NCI-H82 treated with DMSO at 0.1 percent for 48 hours (cell line): ENCODE measurements around the gene TP53I11.
A peak's percentile ranks its signal among the peaks of the same experiment; 100 is the strongest.

Experiments used
- DNase-seq: peaks from one replicate; lab custom pipeline; 2025; ENCODE audit not compliant: unreplicated experiment; lab: John Stamatoyannopoulos, UW

TP53I11 gene

DNA sequence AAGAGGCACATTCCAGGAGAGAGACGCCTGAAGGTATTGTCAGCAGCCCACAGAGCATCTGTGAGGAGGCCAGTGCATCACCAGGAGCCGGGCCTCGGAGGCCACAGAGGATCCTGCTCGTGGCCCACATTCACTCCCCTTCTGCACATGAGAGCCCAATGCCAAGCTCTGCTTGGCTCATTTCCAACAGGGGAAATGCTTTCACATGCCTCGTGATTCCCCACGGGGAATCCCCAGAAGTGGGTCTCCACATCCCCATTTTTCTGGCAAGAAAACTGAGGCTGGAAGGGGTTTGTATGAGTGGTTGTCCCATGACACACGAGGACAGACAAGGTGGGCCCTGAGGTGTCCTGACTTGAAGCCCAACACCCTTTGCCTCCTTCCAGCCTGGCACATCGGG, 34.4 kb downstream of the TP53I11 start:
- DNase-seq: no peak

DNA sequence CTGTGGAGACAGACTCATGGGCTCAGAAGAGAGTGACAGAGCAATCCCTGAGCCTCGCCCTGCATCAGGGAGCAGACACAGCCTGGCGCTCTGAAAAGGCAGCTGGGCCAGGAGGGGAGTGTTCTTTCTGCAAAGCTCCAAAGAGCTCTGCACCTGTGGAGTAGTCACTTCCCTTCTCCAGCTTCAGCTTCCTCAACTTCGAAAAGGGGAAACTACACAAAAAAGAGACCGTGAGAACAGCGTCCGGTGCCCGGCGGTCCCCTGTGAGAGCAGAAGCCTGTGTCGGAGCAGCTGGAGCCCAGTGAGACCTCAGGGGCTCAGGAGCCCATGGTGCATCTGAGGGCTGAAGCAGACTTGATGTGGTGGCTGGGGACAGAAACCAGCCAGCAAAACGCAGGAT, 35.1 kb downstream of the TP53I11 start:
- DNase-seq: no peak

DNA sequence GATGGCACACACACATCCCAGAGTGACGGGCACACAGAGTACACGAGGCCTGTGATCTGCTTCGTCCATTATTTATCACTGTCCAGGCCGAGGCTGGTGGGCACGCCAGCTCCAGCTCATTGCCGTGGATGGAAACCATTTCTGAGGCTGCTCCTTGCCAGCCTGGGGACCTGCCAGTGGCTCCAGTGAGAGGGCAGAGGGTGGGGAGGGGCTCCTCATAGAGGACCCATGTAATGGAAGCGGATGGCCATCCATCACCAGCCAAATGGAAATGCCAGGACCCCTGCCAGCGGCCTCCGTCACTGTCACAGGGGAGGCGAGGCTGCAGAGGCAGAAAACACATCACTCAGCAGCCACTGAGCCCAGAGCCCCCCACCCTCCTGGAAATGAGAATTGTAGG, 35.7 kb downstream of the TP53I11 start:
- no peak for DNase-seq

DNA sequence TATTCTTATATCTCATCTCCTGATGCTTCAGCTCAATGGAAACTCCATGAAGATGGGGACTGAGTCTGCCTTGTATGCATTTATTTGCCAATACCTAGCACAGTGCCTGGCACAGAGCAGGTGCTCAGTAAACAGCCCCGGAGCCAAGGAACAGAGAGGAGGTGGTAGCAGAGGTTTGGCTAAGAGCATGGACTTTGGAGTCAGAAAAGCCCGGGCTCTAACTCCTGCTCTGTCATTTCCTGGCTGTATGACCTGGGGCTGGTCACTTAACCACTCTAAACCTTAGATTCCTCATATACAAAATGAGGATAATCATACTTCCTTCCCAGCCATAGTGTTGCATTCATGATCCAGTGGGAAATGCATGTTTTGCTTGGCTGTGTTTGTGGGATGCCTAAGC, 36.6 kb downstream of the TP53I11 start:
- DNase-seq: no peak

DNA sequence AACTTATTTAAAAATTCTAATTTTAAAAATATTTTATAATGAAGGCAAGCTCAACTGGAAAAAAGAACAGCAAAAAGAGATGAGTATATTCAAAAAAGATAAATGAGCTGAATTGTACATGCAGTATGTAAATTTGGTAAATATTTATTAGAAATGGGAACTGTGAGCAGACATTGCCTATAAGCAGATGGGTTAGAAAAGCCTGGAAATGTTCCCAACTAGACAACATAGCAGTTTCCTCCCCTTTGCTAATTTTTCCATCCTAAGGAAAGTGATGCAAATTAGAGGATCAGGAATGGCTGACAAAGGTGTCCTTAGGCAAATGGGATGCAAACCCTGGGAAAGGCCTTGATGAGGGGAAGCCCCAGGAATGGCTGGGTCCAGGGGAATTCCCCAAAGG, 37.2 kb downstream of the TP53I11 start:
- DNase-seq: no peak

DNA sequence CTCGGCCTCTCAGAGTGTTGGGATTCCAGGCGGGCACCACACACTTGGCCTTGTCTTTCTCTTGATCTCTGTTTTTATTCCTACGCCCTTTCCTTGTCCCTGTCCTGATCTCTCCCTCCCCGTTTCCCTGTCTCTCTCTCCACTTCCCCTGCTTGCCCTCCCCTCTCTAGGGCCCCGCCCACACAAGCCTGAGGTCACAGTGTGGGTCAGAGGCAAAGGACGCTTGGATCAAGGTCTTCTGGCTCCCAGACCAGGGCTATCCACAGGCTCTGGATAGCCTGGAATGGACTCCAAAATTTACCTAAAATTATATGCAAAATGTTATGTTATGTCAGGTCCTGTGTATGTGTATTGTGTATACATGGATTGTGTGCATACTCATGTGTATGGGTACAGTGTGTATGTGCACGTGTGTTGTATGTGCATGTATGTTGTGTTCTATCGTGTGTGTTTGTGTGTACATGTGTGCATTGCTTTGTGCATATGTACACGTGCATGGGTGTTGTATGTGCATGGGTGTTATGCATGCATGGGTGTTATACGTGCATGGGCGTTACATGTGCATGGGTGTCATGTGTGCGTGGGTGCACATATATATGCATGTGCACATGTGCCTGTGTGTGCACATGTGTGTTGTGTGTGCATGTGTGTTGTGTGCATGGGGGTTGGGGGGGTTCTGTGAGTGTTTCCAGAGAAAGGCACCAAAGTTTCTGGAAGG, 38.3 kb downstream of the TP53I11 start:
- no peak for DNase-seq

DNA sequence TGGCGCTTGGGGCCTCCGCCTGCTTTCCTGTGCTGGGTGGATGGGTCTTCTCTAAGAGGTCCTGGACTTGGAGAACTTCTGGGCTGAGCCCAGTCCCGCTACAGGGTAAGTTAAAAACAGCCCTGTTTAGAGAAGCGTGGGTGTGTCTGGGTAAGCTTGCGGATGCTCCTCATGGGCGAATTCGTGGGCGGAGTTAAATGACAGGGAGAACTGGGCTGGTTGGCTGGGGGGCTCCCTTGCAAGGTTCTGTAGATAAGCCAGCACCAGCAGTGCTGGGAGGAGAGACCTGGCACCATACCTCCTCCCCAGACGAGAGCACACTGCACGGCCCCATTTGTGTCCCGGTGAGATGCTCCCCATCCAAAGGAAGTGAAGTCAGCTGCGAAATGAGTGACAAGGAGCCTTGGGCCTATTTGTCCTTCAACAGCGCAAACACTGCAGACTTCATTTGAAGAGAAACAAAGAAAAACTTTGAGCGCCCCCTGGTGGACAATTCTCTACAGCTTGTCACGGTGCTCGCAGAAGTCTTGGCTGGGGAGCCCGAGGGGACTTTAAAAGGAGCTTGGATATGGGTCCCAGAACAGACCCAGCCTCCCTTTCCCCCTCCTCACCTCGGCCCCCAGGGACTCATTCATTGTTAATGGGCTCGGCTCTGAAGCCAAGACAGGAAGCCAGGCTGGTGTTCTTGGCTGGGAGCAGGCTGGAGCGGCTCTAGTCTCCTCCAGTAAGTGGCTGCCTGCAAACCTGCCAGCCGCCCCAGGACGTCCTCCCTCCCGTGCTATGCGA, 39.5 kb downstream of the TP53I11 start:
- peak; percentile 44 for DNase-seq

DNA sequence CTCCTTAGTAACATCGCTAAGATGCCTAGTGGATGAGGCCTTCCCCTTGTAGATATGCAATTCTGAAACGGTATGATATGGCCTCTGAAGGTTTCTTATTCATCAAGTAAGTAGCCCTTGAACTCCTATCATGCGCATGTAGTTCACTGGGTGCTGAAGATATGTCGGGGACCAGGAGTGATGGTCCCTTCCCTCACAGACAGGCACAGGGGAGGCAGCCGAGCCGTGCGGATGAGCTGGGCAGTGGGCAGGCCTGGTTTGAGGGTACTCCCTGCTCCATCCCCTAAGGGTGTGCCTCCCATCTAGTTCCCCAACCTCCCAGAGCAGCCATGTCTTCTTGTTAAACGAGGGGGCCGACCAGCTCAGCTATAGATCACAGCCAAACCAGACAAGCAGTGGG, 40.1 kb downstream of the TP53I11 start:
- no peak for DNase-seq

DNA sequence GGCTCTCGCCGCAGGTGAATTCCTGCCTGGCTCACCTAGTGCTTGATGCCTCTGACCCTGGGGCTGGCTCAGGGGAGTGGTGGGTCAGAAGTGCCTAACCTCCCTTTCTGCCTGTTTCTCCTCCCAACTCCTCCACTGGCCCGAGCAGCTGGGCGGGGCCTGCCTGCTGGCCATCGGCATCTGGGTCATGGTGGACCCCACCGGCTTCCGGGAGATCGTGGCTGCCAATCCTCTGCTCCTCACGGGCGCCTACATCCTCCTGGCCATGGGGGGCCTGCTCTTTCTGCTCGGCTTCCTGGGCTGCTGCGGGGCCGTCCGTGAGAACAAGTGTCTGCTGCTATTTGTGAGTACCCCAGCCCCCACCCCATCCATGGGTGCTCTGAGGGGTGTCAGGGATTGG, 41.1 kb downstream of the TP53I11 start:
- no peak for DNase-seq

DNA sequence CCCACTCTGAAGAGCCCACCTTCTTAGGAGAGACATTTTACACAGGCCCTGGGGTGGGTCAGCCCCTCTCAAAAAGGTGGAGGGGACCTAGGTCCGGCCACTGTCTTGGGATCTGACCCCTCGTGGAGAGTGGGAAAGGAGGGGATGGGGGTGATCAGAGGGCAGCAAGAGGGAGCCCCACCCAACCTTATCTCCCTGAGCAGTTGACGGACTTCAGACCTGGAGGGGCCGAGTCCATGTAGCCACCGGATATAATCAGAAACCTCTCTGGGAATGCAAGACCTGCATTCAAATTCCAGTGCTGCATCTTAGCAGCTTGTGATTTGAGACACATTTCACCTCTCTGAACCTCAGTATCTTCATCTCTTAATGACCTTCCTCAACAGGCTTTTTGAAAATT, 44.0 kb downstream of the TP53I11 start:
- DNase-seq: no peak

DNA sequence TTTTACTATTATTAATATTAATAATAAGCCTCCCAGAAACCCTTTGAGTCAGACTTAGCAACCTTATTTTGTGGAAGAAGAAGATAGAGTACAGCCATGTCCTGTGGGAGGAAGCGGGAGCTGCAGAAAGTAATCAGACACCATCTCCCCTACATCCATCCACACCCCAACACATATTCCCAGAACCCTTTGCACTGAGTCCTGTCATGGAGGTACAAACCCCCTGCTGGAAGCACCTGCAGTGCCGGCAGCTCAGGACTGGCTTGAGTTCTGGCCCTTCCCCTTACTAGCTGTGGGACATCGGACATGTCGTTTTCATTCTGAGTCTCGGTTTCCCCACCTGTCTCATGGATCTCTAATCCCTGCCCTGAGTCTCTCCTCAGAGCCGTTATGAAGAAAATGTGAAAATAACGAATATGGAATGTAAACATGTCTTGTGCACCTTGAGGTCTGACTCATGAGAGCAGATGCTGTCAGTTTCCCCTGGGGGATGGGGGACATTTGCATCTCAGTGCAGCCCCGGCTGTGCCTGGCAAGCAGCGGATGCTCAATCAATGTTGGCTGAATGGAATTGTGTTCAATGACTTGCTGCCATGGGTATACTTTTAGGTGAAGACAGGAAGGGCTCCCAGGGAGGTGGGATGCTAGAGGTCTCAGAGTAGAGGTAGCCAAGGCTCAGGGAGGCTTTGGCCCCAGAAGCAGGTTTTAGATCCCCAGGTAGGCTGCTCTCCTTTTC, 45.4 kb downstream of the TP53I11 start:
- DNase-seq: no peak

DNA sequence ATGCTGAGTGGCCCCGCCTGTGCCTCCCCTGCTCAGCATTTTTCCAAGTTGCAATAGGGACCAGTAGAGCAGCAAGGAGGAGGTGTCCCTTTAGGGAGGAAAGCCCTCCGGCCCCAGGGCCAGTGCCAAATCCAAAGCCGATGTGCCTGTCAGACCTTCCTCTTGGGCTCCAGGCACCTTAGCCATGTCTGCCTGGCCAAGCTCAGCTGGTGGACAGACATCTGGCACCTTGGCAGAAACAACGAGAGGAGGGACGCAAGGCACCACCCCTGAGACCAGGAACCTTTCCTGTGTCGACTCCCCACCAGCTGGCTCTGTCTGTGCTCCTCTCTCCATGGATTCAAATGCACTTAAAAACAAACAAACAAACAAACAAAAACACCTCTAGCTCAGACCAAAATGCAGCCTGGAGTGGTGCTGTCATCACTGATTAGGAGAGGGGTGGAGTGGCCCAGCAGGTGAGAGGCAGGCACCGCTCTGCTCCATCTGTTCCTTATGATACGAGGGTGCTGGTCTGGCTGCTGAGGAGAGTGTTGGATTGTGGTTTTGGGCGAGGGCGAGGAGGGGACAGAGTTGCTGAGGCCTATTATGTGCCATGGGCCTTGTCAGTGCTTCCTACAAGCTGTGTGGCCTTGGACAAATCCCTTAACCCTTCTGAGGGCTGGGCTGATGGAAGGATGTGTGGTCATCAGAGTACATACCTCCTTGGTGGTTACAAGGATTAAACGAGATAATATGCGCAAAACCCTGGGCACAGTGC, 46.2 kb downstream of the TP53I11 start:
- DNase-seq: no peak

DNA sequence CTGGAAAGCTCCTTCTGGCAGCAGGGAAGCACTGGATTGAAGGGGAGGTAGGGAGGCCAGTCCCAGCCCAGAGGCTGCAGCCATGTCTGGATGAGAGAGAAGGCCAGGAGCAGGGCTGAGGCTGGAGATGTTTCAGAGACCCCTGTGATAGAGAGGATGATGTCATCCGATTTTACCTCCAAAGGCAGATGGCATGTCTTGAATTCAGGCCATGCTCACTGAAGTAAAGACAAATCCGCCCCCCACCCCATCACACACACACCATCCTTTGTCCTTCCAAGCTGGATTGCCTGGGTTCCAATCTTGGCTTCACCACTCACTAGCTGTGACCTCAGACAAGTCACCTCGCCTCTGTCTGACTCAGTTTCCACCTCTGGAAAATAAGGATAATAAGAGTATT, 47.2 kb downstream of the TP53I11 start:
- no peak for DNase-seq

DNA sequence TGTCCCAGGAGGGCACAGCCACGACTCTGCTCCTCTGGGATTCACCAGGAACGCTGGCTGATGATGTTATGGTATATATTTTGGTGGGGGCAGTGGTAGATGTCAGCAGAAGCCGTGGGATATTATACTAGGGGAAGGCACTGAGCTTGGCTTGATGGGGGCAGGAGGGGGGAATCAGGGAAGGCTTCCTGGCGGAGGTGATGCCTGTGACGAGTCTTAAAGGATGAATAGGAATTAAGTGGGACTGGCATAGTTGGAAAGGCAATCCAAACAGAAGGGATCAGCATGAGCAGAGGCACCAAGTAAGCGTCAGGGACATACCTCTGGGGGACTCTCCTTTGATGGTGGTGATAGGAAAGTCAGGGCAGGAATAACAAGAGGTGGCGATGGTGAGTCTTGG, 47.6 kb downstream of the TP53I11 start:
- no peak for DNase-seq

DNA sequence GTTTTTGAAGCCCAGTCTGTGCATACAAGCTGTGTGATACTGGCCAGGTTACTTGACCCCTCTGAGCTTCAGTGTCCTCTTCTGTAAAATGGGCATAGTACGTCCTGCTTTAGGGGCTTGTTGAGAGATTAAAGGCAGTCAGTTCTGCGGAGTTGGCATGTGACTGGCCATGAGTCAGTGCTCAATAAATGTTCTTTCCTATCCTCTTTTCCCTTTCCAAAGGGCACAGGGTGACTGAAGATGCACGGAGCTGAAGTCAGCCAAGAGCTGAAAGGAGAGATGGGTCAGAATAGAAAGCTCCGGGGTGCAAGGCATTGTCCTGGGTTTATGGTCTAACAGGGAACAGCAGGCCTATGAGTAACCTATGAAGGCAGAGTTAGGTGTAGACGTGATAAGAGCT, 48.9 kb downstream of the TP53I11 start:
- no peak for DNase-seq

DNA sequence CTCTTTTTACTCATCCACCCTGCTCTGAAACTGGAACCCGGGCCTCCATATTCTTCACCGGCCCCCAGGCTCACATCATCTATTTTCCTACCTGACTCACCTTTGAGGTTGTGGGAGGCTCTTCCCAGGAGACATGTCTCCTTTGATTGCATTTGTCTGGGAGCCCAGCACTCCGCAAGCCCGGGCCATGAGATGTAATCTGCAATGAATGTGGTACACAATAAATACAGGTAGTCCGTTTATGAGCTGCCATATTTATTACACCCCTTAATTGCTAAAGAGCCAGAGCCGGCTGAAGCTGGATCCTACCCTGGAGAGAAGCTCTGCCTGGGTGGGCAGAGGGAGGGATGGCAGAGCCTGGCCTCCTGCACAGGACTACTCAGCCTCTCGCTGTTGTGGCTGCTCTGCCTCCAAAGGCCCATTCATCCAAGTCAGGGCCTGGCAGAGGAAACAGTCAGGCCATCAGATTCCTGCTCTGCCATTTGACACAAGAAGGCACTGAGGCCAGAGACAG, 49.5 kb downstream of the TP53I11 start:
- no peak for DNase-seq

DNA sequence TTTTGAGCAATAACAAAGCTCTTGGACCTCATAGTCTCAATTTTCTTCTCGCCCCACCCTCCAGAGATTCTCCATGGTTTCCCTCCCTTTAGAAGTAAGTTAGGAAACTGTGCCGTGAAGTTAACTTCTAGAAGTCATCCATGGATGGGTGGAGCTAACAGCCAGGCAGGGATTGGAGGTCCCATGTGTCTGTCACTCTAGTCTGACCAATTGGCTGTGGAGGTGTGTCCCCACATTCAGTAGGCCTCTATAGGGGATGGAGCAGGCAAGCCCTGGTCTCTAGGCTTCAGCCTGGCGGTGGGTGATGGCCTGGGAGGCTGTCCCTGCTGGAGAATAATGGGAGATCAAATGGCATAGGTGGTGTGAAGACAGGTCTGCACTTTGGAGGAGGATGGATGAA, 50.7 kb downstream of the TP53I11 start:
- peak; percentile 13 for DNase-seq

DNA sequence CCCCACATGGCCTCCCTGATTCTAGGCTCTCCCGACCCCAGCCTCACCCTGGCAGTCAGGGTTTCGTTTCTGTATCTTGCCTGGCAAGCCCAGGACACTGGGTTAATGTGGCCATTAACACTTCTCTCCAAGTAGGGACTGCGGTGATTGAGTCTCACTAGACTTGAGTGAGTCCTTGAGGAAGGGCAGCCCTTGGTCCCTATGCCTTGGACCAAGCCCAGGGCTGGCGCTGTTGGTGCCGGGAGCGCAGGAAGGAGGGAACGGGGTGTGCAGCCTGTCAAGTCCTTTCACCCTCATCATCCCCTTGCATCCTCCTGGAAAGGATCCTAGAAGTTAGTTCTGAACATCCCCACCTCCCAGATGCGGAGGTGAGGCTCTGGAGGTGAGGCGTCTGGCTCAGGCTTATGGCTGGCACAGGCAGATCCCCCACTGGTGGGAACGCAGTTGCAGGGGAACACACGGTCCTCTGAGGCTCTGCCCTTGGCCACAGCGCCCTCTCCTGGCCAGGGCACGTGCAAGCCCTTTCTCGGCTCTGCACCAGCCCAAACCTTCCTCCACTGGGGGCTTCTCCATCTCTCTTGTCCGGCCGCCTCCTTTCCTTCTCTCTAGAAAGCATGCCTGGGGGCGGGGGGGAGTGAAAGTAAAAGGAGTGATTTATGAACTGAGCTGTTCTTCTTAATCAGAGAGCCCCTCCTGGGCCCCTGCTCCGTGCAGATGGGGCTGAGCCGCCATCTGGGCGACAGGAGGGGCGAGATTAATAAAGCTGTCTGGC, 56.7 kb downstream of the TP53I11 start:
- DNase-seq: peak; percentile 95

DNA sequence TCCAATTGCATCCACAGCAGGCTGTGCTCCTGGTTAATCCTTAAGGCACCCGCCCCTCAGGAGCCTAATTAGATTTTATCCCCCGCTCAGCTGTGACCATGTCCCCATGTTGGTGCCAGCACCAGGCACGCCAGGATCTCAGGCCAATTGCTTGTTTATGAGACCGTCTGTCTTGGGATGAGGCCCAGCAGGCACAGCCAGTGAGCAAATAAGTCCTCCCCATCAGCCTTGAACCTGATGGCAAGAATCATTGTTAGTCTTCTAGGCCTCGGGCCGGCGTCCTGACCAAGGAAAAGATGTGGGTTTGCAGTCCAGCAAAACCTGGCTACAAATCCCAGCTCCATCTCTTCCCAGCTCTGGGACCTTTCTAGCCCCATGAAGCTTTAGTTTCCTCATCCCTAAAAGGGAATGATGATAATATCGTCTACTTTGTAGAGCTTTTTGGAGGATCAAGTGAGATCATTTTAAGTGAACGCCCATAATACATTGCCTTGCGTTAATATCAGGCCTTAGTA, 57.3 kb downstream of the TP53I11 start:
- peak; percentile 90 for DNase-seq

DNA sequence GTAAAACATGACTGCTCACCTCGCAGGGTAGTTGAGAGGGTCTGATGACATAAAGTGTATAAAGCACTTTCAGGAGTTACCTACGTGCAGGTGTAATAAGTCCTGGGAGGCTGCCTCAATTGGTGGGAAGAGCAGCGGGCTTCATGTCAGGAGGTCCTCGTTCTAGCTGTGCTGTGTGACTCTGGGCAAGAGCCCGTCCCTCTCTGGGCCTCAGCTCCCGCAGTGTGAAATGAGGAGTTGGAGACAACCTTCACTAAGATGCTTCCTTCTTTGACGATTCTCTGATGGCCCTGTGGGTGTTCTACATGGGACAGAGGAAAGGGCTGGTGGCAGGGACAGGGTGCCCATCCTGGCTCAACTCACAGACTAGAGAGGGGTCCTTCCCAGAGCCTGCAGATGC, 57.8 kb downstream of the TP53I11 start:
- no peak for DNase-seq
